Forelimb muscle (tissue), 1 donor: Measurements from ENCODE around the gene RAB11FIP4. TPM values are rescaled to one million over a fixed set of nuclear protein-coding genes. Genes with fewer than 3 reads are reported as not detected.

Experiments used
- DNase-seq: peaks from one replicate; pipeline ENCODE4 v3.0.0-alpha.2; 2013; ENCODE audit warnings: low read depth
- polyA plus RNA-seq: library from polyadenylated mRNA; unstranded; fragments of 120-200 nt; gene quantifications from one replicate; pipeline ENCODE4 v1.2.1, GENCODE V29; 2013; ENCODE audit not compliant: insufficient read length

RAB11FIP4 gene
- polyA plus RNA-seq, 1 donor: 0.46 TPM

GRCh38 chr17:31522987-31523495 is 131.6 kb downstream of the RAB11FIP4 start:
- no peak for DNase-seq

DNA sequence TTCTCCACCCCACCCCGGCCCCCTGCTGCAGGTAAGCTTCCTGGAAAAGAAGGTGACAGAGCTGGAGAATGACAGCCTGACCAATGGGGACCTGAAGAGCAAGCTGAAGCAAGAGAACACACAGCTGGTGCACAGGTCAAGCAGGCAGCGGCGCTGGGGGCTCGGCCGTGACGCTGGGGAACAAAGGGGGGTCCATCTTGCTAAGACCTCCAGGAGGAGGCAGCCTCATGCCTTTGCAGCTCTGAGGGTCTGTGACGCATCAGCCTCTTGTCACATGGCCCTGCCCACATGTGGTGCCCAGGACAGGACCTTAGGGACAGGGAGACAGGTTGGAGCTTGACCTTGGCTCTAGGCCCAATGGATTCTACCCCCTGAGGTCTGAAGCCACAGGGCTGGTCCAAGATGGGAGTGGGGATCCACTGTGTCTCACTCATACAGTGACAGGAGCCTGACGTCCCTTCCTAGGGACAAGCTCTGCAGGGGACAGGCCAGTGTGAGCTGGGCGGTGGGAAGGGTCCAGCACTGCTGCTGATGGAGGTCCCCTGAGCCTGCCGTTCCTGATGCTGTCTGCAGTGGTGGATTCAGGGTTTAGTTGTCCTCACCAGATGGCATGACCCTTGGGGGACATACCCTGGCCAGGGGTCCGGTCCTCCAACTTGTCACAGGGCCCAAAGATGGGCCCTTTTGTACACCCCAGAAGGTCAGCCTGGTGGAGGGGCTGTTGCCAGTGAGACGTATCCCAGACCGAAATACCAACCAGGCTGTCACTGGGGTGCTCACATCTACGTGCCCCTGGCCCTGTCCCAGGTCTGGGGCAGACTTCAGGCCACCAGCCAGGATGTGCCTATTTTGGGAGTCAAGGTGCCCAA is 132.6 kb downstream of the RAB11FIP4 start:
- DNase-seq: no peak

GRCh38 chr17:31524926-31525800 is 133.7 kb downstream of the RAB11FIP4 start:
- no peak for DNase-seq

DNA sequence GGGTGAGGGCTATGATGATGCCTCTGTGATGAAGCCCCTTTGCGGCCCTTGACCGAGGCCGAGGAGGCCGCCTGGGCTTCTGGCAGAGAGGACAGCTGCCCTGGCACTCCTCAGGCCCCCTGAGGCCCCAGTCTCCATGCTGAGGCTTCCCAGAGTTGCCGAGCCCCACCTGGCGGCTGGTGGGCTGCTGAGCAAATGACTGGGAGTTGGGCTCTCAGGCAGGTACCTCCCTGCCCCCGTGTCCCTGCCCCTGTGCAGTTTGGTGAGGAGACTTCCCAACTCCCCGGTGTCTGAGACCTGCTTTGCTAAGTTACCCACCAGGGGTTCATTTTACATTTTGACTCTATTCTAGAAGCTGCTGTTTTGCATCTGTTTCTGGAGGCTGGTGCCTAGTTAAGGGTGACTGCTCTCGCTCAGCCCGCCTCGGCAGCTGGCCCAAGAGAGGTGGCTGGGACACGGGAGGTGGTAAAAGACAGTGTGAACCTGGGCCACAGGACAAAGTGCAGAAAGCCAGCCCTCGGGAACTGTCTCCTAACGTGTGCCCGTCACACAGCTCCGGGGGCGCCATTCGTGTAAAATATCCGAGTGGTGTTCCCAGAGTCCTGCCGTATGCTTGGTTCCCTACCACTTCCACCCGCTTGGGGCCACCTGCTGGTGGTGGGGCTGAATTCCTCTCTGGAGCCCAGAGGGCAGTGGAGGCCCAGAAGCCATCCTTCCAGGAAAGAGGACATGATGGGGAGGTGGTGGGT is 134.5 kb downstream of the RAB11FIP4 start:
- DNase-seq: no peak

DNA sequence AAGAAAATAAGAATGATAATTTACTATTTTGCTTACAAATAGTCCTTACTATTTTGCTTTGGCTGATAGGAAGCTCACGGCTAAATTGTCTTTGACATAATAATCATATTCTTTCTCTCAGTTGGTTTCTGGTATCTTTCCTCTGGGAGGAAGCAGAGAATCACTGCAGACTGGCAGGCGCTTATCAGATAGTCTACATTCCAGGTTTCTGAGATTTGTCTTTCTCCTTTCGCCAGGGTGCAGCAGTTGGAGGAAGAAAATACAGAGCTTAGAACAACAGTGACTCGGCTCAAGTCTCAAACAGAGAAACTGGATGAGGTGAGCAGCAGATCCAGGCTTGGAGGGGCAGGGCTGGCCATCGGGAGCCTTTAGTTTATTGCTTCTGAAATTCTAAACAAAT is 136.1 kb downstream of the RAB11FIP4 start:
- DNase-seq: no peak

- no peak for DNase-seq
Observed at GRCh38 chr17:31528291-31528874, 136.9 kb downstream of the RAB11FIP4 start.

DNA sequence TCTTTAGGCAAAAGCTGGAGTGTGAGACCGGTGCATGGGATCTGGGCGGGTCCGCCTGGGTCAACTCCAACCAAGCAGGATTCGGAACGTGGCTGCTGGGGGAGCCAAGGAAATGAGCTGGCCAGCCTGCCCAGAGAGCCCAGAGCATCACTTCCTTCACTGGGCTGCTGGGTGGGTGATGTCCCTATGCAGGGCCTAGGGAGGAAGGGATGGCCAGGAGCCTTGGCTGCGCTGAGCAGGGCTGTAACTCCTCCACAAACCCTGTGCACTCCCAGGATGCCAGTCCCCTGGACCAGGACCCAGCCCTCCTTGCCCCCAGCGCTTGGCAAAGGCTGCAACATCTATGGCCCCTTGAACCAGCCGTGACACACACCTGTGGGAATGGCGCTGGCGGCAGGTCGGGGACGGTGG is 138.4 kb downstream of the RAB11FIP4 start:
- DNase-seq: no peak

GRCh38 chr17:31530391-31530985 is 139.0 kb downstream of the RAB11FIP4 start:
- no peak for DNase-seq

DNA sequence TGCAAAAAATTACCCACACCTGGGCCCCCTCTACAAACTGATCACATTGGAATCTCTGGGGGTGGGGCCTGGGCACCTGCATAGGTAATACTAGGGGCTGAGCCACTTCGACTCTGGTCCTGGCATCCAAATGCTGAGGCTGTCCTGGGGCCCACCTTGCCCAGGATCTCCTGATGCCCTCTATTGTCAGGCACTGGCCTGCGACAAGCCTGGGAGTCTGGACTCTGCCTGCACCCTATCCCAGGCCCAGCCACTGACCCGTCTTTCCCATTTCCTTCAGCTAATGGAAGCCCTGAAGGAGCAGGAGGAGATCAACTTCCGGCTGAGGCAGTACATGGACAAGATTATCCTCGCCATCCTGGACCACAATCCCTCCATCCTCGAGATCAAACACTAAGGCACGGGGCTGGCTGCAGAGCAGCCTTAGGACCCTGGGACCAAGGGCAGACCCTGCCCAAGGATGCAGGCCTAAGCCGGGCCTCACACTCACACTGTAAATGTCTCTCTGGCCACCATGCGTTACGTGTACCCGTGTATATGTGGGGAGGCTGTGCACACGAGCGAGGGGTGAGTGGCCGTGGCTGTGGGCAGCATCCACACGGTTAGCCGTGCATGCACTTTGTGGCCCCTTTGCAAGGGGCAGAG is 140.0 kb downstream of the RAB11FIP4 start:
- no peak for DNase-seq

- DNase-seq: no peak
Observed at GRCh38 chr17:31532081-31532480, 140.6 kb downstream of the RAB11FIP4 start.

GRCh38 chr17:31532526-31532925 is 141.1 kb downstream of the RAB11FIP4 start:
- DNase-seq: no peak

GRCh38 chr17:31533546-31534155 is 142.2 kb downstream of the RAB11FIP4 start:
- DNase-seq: no peak

DNA sequence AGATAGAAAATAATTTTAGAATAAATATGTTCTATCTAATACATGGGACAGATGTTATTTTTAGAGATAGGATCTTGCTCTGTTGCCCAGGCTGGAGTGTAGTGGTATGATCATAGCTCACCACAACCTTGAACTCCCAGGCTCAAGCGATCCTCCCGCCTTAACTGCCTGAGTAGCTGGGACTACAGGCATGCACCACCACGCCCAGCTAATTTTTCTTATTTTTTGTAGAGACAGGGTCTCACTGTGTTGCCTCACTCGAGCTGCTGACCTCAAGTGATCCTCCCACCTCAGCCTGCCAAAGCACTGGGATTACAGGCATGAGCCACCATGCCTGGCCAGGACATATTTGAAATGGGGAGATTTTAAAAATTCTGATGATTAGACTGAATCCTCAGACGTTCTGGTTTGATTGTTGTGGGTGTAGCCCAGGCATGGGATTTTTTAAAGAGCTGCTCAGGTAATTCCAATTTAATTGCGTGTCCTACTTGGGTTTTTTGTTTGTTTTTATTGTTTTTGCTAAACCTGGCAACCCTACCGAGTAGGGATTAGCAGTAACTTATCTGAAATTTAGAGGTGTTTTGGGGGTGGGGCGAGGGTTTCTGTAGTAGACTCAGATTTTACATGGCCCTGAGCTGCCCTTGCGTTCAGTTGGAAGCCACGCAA is 142.9 kb downstream of the RAB11FIP4 start:
- DNase-seq: no peak

DNA sequence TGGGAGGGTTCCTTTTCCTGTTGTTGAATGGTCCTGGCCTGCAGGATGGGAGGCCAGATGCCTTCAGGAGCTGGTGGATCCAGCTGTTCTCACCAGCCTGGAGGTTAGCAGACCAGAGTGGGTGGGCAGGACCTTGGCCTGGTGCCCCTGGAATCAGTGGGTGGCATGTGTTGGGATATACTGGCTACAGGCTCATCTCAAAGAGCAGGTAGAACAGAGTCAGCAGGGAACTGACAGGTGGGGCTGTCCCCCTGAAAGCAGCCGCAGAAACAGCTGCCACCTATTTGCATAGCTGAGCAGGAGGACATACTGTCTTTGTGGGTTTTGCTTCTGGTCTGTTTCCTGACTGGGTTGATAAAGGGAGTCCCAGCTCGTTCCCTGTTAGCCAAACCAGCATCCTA is 144.1 kb downstream of the RAB11FIP4 start:
- DNase-seq: no peak

DNA sequence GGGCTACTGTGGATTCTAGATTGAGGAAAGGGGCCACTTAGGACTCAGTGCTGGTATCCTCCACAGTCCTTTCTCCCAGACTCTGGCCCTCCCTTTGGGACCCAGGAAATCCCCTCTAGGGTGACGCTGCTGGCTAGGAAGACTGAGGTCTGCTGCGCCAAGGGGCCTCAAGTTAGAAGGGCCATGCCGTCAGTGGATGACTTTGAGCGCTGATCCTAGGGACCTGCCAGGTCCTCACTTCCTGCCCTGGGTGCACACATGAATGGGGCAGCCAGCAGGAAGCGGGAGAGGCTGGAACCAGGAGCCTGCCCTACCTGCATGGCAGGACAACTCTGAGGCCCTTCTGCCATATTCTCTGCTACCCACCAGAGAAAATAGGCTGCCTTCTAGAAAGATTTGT is 145.0 kb downstream of the RAB11FIP4 start:
- DNase-seq: no peak

GRCh38 chr17:31537565-31538011 is 146.1 kb downstream of the RAB11FIP4 start:
- DNase-seq: no peak

- DNase-seq: no peak
Observed at GRCh38 chr17:31538080-31538762, 146.7 kb downstream of the RAB11FIP4 start.

- DNase-seq: no peak
Observed at GRCh38 chr17:31540602-31541307, 149.3 kb downstream of the RAB11FIP4 start.
